ENCODE data around the gene LIX1. TPM values are rescaled to one million over a fixed set of nuclear protein-coding genes. Genes with fewer than 3 reads are reported as not detected.
"Not testable (repeated sequence)": the region's sequence is repeated elsewhere in the genome, so short reads cannot be mapped to it uniquely, and the experiment has no call there.

The LIX1 gene
- polyA plus RNA-seq, 2 of the 4 experiments (the other 2 are of a cell fraction): not detected

DNA sequence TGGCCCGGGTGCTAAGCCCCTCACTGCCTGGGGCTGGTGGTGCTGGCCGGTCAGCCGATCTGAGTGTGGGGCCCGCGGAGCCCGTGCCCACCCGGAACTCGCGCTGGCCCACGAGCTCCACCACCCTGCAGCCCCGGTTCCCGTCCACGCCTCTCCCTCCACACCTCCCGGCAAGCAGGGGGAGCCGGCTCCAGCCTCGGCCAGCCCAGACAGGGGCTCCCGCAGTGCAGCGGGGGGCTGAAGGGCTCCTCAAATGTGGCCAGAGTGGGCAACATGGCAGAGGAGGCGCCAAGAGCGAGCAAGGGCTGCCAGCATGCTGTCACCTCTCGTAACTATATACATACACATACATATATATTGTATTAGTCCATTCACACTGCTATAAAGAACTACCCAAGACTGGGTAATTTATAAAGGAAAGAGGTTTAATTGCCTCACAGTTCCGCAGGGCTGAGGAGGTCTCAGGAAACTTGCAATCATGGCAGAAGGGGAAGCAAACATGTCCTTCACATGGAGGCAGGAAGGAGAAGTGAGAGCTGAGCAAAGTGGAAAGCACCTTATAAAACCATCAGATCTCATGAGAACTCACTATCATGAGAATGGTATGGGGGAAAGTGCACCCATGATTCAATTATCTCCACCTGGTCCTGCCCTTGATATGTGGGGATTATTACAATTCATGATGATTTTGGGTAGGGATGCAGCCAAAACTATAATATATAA lies 56.8 kb downstream of the LIX1 start:
- DNase-seq (ENCODE audit: low read depth in 1 of 2, low spot score in 1 of 2): no peak
- WGBS (ENCODE audit: missing lambda C conversion rate): 86% methylated on average over 16 of the region's 22 CpGs
- no peak overlapping the region for H3K4me2 ChIP-seq
- H3K9me3 ChIP-seq: no peaks in the 10 kb centered on the region
- ChIA-PET CTCF (interaction anchor here (1.3 kb wide), 1 partner anchor 88 kb away, joined by 3 read pairs; no protein-coding TSS in a partner anchor), POLR2A (no interaction called here)
- H3K4me1 ChIP-seq: no peaks in the 10 kb centered on the region
- no peak overlapping the region for H3K27ac ChIP-seq
- ATAC-seq: no peak
- FAIRE-seq: no peak
- H3K4me3 ChIP-seq: no peak overlapping the region
- no peak for TF ChIP-seq KDM5A (IDR thresholded peaks at IDR 0.05)
- TF ChIP-seq FOSL2 (IDR thresholded peaks at IDR 0.05): no peak
- TF ChIP-seq FOSL2 (CRISPR knock-in tag; IDR thresholded peaks at IDR 0.05): no peak
- TF ChIP-seq SREBF2 (IDR thresholded peaks at IDR 0.05): no peak

DNA sequence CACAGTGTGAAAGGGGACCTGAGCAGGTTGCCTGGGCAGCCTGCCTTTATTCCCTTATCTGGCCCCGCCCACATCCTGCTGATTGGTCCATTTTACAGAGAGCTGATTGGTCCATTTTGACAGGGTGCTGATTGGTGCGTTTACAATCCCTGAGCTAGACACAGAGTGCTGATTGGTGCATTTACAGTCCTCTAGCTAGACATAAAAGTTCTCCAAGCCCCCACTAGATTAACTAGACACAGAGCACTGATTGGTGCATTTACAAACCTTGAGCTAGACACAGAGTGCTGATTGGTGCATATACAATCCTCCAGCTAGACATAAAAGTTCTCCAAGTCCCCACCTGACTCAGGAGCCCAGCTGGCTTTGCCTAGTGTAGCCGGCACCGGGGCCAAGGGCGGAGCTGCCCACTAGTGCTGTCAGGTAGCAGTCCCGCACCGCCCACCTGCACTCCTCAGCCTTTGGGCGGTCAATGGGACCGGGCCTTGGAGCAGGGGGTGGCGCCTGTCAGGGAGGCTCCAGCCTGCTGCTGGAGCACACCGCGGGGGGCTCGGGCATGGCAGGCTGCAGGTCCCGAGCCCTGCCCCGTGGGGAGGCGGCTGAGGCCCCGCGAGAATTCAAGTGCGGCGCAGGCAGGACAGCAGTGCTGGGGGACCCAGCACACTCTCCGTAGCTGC lies 57.5 kb downstream of the LIX1 start:
- not testable (repeated sequence) for FAIRE-seq

DNA sequence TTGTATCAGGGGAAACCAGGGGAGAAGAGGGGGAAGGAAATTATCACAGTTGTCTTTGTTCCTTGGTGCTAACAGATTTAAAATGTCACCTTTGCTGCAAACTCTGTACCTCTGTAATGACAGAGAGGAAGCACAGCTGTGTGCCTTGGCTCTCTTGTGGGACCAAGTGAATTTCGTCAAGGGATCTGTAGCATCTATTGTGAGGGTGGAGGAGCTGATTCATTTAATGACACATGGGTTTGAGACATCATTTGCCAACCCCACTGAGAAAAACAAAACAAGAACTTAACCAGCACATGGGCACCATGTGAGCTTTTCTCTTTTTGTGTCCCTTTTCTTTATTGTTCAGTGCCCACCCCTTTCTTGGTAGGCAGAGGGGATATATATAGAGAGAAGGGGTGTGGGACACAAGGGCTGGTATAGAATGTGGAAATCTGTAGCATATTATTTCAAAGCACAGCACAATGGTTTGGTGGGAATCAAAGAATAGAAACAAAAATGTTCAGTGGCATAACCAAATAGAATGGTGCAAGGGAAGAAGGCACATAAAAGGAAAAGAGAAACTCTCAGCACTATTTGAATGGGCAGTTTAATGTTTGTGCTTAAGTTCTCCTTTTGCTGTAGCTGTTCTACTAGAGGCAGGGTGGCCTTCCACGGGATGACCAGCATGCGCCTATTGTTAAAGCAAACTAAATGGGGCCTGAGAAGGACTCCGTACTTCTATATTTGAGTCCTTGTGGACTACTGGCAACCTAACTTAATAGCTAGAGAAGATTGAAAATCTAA lies 63.3 kb downstream of the LIX1 start:
- no peak for TF ChIP-seq BHLHE40 (IDR thresholded peaks at IDR 0.05; ENCODE audit: low read depth, low read length)
- no peak for TF ChIP-seq JUN (IDR thresholded peaks at IDR 0.05)
- TF ChIP-seq, protein P1, sequence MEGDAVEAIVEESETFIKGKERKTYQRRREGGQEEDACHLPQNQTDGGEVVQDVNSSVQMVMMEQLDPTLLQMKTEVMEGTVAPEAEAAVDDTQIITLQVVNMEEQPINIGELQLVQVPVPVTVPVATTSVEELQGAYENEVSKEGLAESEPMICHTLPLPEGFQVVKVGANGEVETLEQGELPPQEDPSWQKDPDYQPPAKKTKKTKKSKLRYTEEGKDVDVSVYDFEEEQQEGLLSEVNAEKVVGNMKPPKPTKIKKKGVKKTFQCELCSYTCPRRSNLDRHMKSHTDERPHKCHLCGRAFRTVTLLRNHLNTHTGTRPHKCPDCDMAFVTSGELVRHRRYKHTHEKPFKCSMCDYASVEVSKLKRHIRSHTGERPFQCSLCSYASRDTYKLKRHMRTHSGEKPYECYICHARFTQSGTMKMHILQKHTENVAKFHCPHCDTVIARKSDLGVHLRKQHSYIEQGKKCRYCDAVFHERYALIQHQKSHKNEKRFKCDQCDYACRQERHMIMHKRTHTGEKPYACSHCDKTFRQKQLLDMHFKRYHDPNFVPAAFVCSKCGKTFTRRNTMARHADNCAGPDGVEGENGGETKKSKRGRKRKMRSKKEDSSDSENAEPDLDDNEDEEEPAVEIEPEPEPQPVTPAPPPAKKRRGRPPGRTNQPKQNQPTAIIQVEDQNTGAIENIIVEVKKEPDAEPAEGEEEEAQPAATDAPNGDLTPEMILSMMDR (IDR thresholded peaks at IDR 0.05): no peak
- no peak for TF ChIP-seq SMC3 (IDR thresholded peaks at IDR 0.05)
- TF ChIP-seq HOXA7 (CRISPR knock-in tag; IDR thresholded peaks at IDR 0.05): no peak
- TF ChIP-seq SREBF2 (IDR thresholded peaks at IDR 0.05): no peak
- no peak for TF ChIP-seq EHMT2 (IDR thresholded peaks at IDR 0.05; ENCODE audit: low read depth)
- no peak for TF ChIP-seq FOXS1 (CRISPR knock-in tag; IDR thresholded peaks at IDR 0.05)
- no peak for TF ChIP-seq RFX5 (IDR thresholded peaks at IDR 0.05)
- TF ChIP-seq, protein P2, sequence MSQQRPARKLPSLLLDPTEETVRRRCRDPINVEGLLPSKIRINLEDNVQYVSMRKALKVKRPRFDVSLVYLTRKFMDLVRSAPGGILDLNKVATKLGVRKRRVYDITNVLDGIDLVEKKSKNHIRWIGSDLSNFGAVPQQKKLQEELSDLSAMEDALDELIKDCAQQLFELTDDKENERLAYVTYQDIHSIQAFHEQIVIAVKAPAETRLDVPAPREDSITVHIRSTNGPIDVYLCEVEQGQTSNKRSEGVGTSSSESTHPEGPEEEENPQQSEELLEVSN (IDR thresholded peaks at IDR 0.05; ENCODE audit: borderline replicate concordance, low read depth): no peak
- TF ChIP-seq MAFK (IDR thresholded peaks at IDR 0.05; ENCODE audit: partially characterized antibody): no peak
- TF ChIP-seq NFE2L2 (conservative IDR thresholded peaks at IDR 0.05; ENCODE audit: low read length): no peak
- TF ChIP-seq, protein P3, sequence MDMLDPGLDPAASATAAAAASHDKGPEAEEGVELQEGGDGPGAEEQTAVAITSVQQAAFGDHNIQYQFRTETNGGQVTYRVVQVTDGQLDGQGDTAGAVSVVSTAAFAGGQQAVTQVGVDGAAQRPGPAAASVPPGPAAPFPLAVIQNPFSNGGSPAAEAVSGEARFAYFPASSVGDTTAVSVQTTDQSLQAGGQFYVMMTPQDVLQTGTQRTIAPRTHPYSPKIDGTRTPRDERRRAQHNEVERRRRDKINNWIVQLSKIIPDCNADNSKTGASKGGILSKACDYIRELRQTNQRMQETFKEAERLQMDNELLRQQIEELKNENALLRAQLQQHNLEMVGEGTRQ (IDR thresholded peaks at IDR 0.05): no peak
- TF ChIP-seq POLR2A (IDR thresholded peaks at IDR 0.05; ENCODE audit: low read length): no peak
- TF ChIP-seq, protein P4, sequence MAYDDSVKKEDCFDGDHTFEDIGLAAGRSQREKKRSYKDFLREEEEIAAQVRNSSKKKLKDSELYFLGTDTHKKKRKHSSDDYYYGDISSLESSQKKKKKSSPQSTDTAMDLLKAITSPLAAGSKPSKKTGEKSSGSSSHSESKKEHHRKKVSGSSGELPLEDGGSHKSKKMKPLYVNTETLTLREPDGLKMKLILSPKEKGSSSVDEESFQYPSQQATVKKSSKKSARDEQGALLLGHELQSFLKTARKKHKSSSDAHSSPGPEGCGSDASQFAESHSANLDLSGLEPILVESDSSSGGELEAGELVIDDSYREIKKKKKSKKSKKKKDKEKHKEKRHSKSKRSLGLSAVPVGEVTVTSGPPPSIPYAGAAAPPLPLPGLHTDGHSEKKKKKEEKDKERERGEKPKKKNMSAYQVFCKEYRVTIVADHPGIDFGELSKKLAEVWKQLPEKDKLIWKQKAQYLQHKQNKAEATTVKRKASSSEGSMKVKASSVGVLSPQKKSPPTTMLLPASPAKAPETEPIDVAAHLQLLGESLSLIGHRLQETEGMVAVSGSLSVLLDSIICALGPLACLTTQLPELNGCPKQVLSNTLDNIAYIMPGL (CRISPR knock-in tag; IDR thresholded peaks at IDR 0.05; ENCODE audit: borderline replicate concordance): no peak
- DNase-seq (ENCODE audit: low read depth in 1 of 2, low spot score in 1 of 2) (no peak), FAIRE-seq (no peak), ATAC-seq (no peak)
- no peak overlapping the region for H3K4me3 ChIP-seq
- WGBS (ENCODE audit: missing lambda C conversion rate): 73% methylated on average over 4 of the region's 4 CpGs
- no peaks in the 10 kb centered on the region for H3K4me1 ChIP-seq
- POLR2A ChIA-PET: no interaction called here
- no peak overlapping the region for H3K27ac ChIP-seq
- no peak overlapping the region for H3K4me2 ChIP-seq
- CTCF ChIA-PET: interaction anchor here (0.9 kb wide), 1 partner anchor 9 kb away, joined by 3 read pairs; no protein-coding TSS in a partner anchor
- no peaks in the 10 kb centered on the region for H3K9me3 ChIP-seq

More for the DNA sequence above, 57.5 kb downstream of the LIX1 start:
- H3K4me2 ChIP-seq; ATAC-seq; H3K27ac ChIP-seq; H3K4me1 ChIP-seq; H3K4me3 ChIP-seq; POLR2A ChIA-PET; DNase-seq (ENCODE audit: low read depth in 1 of 2, low spot score in 1 of 2); H3K9me3 ChIP-seq: not testable (repeated sequence)
- 59% methylated on average over 9 of the region's 21 CpGs for WGBS (ENCODE audit: missing lambda C conversion rate)
- CTCF ChIA-PET: interaction anchor here (1.3 kb wide), 1 partner anchor 87 kb away, joined by 3 read pairs; no protein-coding TSS in a partner anchor
